H1 (cell line): ENCODE results near the gene NXN. TPM values are rescaled to one million over a fixed set of nuclear protein-coding genes. Genes with fewer than 3 reads are reported as not detected.

Experiments used
- CHD2 ChIP-seq: IDR thresholded peaks from 2 replicates; pipeline ENCODE4 v1.6.1; 2012; ENCODE audit warnings: low read length, improper control_type of control experiment
- KDM1A ChIP-seq: fragments of 200-600, 300-600 bp; sonication (generic); IDR thresholded peaks from 2 replicates; pipeline ENCODE4 v1.7.1; 2016; ENCODE audit warnings: mild to moderate bottlenecking, low read length, borderline replicate concordance
- KDM4A ChIP-seq: IDR thresholded peaks from one replicate; pipeline ENCODE4 v1.7.1; 2012; ENCODE audit warnings: low read depth, mild to moderate bottlenecking, moderate library complexity, low read length, inconsistent platforms; ENCODE audit not compliant: severe bottlenecking
- NANOG ChIP-seq: IDR thresholded peaks from 2 replicates; pipeline ENCODE4 v1.6.1; 2011; ENCODE audit warnings: low read length, low read depth, mild to moderate bottlenecking, inconsistent platforms; ENCODE audit not compliant: insufficient read depth, poor library complexity, severe bottlenecking
- PHF8 ChIP-seq: fragments of 200-600 bp; sonication (generic); conservative IDR thresholded peaks from 2 replicates; pipeline ENCODE4 v1.7.1; 2012; ENCODE audit warnings: low read depth, mild to moderate bottlenecking, inconsistent platforms, low read length, moderate library complexity
- RBBP5 ChIP-seq: IDR thresholded peaks from 2 replicates; pipeline ENCODE4 v1.7.1; 2012; ENCODE audit warnings: low read depth, mild to moderate bottlenecking, inconsistent platforms, low read length, moderate library complexity, borderline replicate concordance
- USF2 ChIP-seq: IDR thresholded peaks from 2 replicates; pipeline ENCODE4 v1.6.1; 2011; ENCODE audit warnings: low read length, improper control_type of control experiment
- polyA plus RNA-seq, 7 experiments: library from polyadenylated mRNA; depleted of rRNA in 3 of 7; stranded (reverse) in 5 of 7; unstranded in 2 of 7; fragments of >200 nt in 5 of 7; fragments of 200-250 nt in 2 of 7; gene quantifications; 1 replicate in 5 of 7; 2 replicates in 1 of 7; 4 replicates in 1 of 7; pipeline versions ENCODE4 v1.2.1 to v1.2.3, GENCODE V29; 2011 to 2013; ENCODE audit warnings: missing spikeins in 2 of 7, mixed read lengths in 2 of 7
- total RNA-seq: library from RNA; stranded (reverse); fragmentation: NEBNext Ultra II Directional; extraction: Animal tissue kit (Norgen Biotek cat#: 25700); gene quantifications from 2 replicates; pipeline ENCODE4 v1.2.1, GENCODE V29; 2021

The NXN gene
- total and polyA plus RNA-seq, 2 of the 8 experiments (the other 6 are each of a cell fraction or from before 2014, with no cell fraction given): 94.1 to 107 TPM

- TF ChIP-seq KDM1A (no peak), CHD2 (no peak), PHF8 (no peak), USF2 (no peak), RBBP5 (no peak), KDM4A (no peak), NANOG (no peak)
Observed at GRCh38 chr17:913207-913606, 66.4 kb downstream of the NXN start (continued).
